Nucleus accumbens (tissue), 56 donors: ENCODE data around the gene UBTD2.
"Not testable (repeated sequence)": the region's sequence is repeated elsewhere in the genome, so short reads cannot be mapped to it uniquely, and the experiment has no call there.

Experiments
- DNase-seq, 56 donors: peaks; one replicate each; lab custom pipeline; 2025; lab: John Stamatoyannopoulos, UW

UBTD2 gene

DNA sequence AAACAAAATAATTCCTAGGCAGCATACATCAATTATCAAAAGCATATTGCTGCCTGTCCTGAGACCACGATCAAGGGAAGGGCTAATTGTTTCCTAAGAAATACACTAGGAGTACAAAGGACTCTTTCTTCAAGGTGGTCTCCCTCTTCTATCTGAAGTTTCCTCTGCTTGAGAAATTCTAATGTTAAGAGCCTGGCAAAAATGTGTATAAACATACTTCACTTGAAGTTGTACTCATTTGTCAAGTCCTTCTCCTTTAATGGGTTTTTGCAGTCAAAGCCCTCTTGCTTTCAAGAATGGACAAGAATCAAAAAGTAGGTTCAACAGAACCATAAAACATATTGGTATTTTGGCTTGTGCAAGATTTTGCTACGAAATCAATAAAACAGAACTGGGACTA lies 31.1 kb downstream of the UBTD2 start:
- DNase-seq: no peak

- DNase-seq: no peak
These were observed 32.1 kb downstream of the UBTD2 start for GRCh38 chr5:172251419-172251818.

- no peak for DNase-seq
These were observed 34.9 kb downstream of the UBTD2 start for GRCh38 chr5:172248637-172249036.

DNA sequence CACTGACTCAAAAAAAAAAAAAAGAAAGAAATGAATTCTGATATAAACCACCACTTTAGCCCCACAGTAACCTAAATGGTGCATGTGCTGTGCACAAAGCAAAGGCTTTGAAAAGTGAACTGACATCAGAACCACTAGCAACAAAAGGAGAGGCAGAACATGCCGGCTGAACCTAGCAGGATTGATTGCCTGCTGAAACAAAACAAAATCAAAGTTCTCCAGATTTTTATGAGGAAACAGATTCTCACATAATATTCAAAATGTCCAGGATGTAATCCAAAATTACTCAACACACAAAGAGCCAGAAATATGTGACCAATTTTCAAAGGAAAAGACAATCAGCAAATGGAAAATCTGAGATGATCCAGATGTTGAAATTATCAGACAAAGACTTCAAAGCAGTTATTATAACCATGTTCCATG lies 37.9 kb downstream of the UBTD2 start:
- no peak for DNase-seq

- no peak for DNase-seq
These were observed 38.5 kb downstream of the UBTD2 start for GRCh38 chr5:172245046-172245445.

GRCh38 chr5:172243302-172243701 lies 40.3 kb downstream of the UBTD2 start:
- DNase-seq: no peak

GRCh38 chr5:172238334-172238733 lies 45.2 kb downstream of the UBTD2 start:
- DNase-seq: no peak

- peak in 5 of 56 donors; percentile 3 to 20 (median 10) for DNase-seq
These were observed 47.5 kb downstream of the UBTD2 start for GRCh38 chr5:172235827-172236736.

DNA sequence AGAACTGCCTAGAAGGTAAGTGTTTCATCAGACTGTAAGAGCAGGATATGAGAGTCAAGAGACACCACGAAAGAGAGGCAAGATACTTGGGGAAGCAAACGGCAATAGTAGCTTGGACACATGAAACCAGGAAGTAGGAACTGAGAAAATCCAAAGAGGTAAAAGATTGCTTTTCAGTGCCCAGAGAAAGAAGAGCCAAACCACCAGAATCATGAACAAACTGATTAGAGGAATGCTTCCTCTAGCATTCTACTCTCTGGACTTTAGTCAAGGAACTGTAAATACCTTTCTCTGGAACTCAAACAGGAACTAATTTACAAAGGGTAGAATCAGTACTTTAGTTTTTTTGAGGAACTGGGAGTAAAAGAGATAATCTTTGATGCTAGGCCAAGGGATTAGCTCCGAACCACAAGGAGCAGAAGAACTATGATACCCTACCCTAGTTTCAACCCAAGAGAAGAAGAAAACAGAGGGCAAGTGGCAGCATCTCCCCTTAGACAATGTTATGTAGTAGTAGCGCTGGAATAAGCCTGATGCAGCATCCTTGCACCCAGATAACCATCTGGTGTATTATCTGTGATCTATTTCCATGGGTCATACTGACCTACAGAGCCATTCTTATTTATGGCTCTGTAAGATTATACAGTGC lies 48.3 kb downstream of the UBTD2 start:
- no peak for DNase-seq

GRCh38 chr5:172234031-172234430 lies 49.5 kb downstream of the UBTD2 start:
- no peak for DNase-seq

GRCh38 chr5:172229904-172230303 lies 53.7 kb downstream of the UBTD2 start:
- DNase-seq: no peak

GRCh38 chr5:172224996-172225395 lies 58.6 kb downstream of the UBTD2 start:
- DNase-seq: no peak

DNA sequence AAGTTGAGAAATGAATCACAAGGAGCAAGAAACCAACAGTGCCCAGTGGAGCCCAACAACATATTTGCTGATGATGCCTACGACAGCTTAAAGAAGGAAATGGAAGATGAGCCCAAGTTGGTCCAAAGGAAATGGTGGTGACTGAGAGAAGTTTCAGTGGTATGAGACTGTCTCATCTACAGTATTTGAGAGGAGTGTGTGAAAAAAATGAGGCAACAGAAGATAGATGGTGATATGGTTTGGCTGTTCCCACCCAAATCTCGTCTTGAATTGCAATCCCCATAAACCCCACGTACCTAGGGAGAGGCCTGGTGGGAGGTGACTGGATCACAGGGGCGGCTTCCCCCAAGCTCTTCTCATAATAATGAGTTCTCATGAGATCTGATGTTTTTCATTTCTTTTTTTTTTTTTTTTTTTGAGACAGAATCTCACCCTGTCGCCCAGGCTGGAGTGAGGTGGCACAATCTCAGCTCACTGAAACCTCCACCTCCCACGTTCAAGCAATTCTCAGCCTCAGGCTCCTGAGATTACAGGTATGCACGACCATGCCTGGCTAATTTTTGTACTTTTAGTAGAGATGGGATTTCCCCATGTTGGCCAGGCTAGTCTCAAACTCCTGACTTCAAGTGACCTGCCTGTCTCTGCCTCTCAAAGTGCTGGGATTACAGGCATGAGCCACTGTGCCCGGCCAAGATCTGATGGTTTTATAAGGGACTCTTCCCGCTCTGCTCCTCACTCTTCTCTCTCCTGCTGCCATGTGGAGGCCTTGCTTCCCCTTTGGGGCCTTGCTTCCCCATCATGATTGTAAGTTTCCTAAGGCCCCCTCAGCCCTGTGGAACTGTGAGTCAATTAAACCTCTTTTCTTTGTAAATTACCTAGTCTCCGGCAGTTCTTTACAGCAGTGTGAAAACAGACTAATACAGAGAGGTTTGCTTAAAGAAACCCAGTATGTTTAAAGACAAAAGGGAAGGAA lies 59.4 kb downstream of the UBTD2 start:
- peak in 6 of 56 donors; percentile 8 to 60 (median 16) for DNase-seq

DNA sequence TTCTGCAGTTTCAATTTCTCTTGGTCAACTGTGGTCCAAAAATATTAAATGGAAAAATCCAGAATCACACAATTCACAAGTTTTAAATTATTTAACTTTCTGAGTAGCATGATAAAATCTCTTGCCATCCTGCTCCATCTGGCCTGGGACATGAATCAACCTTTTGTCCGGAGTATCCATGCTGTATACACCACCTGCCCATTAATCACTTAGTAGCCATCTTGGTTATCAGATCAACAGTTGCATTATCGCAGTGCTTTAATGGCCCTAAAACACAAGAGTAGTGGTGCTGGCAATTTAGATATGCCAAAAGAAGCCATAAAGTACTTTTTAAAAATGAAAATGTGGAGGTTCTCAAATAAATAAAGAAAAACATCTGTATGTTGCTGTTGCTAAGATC lies 64.3 kb downstream of the UBTD2 start:
- no peak for DNase-seq

DNA sequence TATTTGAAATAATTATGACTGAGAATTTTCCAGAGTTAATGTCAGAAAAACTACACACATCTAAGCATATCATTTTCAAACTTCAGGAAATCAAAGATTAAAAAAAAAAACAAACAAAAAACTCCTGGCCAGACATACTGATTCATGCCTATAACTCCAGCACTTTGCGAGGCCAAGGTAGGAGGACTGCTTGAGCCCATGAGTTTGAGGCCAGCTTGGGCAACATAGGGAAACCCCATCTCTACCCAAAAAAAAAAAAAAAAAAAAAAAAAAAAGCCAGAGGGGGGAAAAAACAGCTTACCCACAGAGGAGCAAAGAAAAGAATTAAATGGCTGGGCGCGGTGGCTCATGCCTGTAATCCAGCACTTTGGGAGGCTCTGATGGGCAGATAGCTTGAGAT lies 67.2 kb downstream of the UBTD2 start:
- DNase-seq: no peak

- DNase-seq: no peak
These were observed 70.4 kb downstream of the UBTD2 start for GRCh38 chr5:172213126-172213525.

DNA sequence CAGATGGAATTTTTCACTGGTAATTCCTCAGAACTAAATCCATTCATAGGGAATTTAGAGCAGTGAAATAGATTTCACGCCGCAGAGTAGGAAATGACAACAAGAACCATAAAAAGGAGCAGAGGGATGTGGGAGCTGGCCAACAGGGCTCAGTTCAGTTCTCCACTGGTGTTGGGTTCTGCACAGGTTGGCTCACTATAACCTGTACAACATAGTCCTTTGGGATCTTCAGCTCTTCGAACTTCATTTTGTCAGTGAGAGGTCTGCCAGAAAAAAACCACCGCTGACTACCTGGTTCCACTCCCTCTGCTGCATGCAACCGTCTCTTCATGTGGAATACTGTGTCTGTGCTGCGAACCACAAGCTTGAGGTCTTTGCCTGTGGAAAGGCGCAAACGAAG lies 71.9 kb downstream of the UBTD2 start:
- no peak for DNase-seq

GRCh38 chr5:172209714-172210113 lies 73.8 kb downstream of the UBTD2 start:
- DNase-seq: no peak

GRCh38 chr5:172207511-172207910 lies 76.1 kb downstream of the UBTD2 start:
- no peak for DNase-seq

DNA sequence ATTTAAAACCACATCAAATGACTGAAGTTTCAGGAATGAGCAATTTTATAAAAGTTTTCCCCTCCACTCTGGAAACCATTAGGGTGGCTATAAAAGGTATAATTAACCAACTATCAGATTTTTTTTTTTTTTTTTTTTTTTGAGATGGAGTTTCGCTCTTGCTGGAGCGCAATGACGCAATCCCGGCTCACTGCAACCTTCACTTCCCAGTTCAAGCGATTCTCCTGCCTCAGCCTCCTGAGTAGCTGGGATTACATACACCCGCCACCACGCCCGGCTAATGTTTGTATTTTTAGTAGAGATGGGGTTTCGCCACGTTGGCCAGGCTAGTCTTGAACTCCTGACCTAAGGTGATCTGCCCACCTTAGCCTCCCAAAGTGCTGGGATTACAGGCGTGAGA lies 77.6 kb downstream of the UBTD2 start:
- not testable (repeated sequence) for DNase-seq

GRCh38 chr5:172200476-172200875 lies 83.1 kb downstream of the UBTD2 start:
- DNase-seq: no peak
